GM12891 (cell line): ENCODE measurements around the gene ZNF430. TPM values are rescaled to one million over a fixed set of nuclear protein-coding genes. Genes with fewer than 3 reads are reported as not detected.
"Not testable (repeated sequence)": the region's sequence is repeated elsewhere in the genome, so short reads cannot be mapped to it uniquely, and the experiment has no call there.

Source experiments
- DNase-seq: peaks from one replicate; pipeline ENCODE4 v3.0.0; 2011; ENCODE audit warnings: low spot score; ENCODE audit not compliant: insufficient read length
- FAIRE-seq: peaks from 2 replicates; lab custom pipeline; 2011; peaks lifted over from hg19 to GRCh38; lab: Jason Lieb, UNC
- PAX5 ChIP-seq: IDR thresholded peaks from 2 replicates; pipeline ENCODE4 v1.6.1; 2011; ENCODE audit warnings: low read length, moderate library complexity, mild to moderate bottlenecking; ENCODE audit not compliant: insufficient read depth, severe bottlenecking
- POLR2A ChIP-seq: IDR thresholded peaks from 2 replicates; pipeline ENCODE4 v1.6.1; 2011; ENCODE audit warnings: low read depth, low read length, control low read depth
- POLR2AphosphoS5 ChIP-seq: IDR thresholded peaks from 2 replicates; pipeline ENCODE4 v1.6.1; 2011; ENCODE audit warnings: low read depth, low read length, control low read depth
- POU2F2 ChIP-seq: IDR thresholded peaks from 2 replicates; pipeline ENCODE4 v1.6.1; 2011; ENCODE audit warnings: low read depth, mild to moderate bottlenecking, control low read depth, low read length, moderate library complexity
- SPI1 ChIP-seq: IDR thresholded peaks from 2 replicates; pipeline ENCODE4 v1.6.1; 2011; ENCODE audit warnings: low read depth, low read length, control low read depth
- TAF1 ChIP-seq: IDR thresholded peaks from 2 replicates; pipeline ENCODE4 v1.6.1; 2011; ENCODE audit warnings: low read depth, low read length, control low read depth
- polyA plus RNA-seq: library from polyadenylated mRNA; unstranded; fragments of >200 nt; gene quantifications from one replicate; pipeline ENCODE4 v1.2.1, GENCODE V29; 2012; ENCODE audit warnings: low read depth, missing spikeins, inconsistent platforms; ENCODE audit not compliant: missing spikeins

The ZNF430 gene
- polyA plus RNA-seq, result 2.6 TPM

DNA sequence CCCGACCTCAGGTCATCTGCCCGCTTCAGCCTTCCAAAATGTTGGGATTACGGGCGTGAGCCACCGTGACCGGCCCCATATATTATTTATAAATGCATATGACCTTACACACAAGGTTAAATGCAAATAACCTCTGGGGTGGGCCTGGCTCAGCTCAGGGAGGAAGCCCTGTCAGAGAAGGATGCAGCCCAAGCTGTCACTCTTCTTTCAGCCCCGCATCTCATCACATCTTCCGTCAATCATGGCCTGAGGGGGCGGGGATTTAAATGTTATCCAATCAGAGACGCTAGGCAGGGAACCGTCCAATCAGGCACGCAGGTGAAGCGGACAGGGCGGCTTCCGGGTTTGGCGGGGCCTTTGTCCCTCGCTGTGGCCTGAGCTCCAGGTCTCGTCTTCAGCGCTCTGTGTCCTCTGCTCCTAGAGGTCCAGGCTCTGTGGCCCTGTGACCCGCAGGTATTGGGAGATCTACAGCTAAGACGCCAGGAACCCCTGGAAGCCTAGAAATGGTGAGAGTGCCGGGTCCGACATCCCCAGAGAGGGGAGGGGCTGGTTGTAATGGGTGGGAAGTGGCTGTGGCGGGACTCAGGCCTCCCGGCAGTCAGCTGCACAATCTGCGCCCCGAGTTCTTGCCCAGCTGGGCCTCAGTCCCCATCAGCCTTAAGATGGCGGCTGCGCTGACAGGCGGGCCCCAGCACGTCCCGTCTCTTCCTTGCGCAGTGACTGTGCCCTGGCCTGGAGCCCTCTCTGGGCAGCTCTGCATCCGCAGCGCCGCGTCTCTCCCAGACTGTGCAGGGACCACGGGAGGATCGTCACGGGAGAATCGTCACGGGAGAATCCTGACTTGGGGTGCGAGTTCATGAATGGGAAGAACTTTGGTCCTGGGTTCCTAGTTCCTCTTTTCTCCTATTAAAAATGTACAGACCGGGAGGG lies at the start of gene ZNF430:
TSS of gene ZNF430 (plus strand) at position 360 of the 930 bp plus-strand sequence. CDS start at position 504, 144 bp downstream.
- FAIRE-seq, result peak; percentile 95

DNA sequence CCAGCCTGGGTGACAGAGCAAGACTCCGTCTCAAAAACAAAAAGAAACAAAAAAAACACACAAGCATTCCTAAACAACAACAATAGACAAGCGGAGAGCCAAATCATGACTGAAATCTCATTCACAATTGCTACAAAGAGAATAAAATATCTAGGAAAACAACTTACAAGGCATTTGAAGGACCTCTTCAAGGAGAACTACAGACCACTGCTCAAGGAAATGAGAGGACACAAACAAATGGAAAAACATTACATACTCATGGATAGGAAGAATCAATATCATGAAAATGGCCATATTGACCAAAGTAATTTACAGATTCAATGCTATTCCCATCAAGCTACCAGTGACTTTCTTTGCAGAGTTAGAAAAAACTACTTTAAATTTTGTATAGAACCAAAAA lies 27.7 kb upstream of the ZNF430 start:
- FAIRE-seq, DNase-seq: not testable (repeated sequence)

More for the DNA sequence above, at the start of gene ZNF430:
- DNase-seq, result peak; percentile 66
- peak; percentile 93 for TF ChIP-seq POLR2AphosphoS5
- TF ChIP-seq TAF1, result peak; percentile 83
- TF ChIP-seq PAX5, result no peak
- TF ChIP-seq POU2F2, result peak; percentile 72; the same call in 1 of the 2 replicates
- peak; percentile 55 for TF ChIP-seq SPI1
- TF ChIP-seq POLR2A, result peak; percentile 94

GRCh38 chr19:20999731-21000352 lies 20.6 kb upstream of the ZNF430 start:
- peak; percentile 20 for FAIRE-seq
- peak; percentile 71 for DNase-seq
- TF ChIP-seq TAF1 (no peak), SPI1 (no peak), PAX5 (no peak), POLR2A (no peak), POLR2AphosphoS5 (no peak), POU2F2 (no peak)

DNA sequence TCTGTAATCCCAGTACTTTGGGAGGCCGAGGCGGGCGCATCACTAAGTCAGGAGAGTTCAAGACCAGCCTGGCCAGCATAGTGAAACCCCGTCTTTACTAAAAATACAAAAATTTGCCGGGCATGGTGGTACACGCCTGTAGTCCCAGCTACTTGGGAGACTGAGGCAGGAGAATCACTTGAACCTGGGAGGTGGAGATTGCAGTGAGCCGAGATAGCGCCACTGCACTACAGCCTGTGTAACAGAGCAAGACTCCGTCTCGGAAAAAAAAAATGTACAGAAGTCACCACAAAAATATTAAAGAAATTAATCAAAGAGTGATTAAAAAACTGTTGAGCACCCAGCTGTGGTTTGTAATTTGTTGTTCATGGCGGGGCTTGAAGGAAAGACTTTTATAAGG lies 781 bp downstream of the ZNF430 start:
- FAIRE-seq, DNase-seq: not testable (repeated sequence)

GRCh38 chr19:21022996-21023395 lies 2.5 kb downstream of the ZNF430 start:
- FAIRE-seq (peak; percentile 76), DNase-seq (no peak)
- no peak for TF ChIP-seq POLR2AphosphoS5
- TF ChIP-seq TAF1, result no peak
- TF ChIP-seq SPI1, result no peak
- TF ChIP-seq POU2F2, result no peak
- TF ChIP-seq PAX5, result no peak
- TF ChIP-seq POLR2A, result no peak

DNA sequence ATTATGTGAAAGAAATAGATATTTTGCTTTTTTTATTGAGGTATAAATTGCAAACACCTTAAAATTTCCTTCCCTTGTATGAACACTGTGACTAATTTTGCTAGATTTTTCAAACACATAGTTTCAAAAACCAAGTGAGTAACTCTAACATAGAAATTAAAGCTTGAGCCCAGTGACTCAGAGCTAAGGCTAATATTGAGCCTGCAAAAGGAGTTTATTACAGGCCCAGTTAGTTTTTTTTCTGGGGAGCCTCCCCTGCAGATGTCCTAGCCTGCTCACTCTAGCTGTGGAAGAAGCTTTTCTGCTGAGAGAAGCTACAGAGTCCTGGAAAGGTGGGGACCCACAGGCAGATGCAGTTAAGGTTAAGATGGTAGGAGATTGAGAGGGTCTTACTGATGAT lies 3.4 kb downstream of the ZNF430 start:
- DNase-seq, result no peak
- no peak for TF ChIP-seq SPI1
- no peak for FAIRE-seq

DNA sequence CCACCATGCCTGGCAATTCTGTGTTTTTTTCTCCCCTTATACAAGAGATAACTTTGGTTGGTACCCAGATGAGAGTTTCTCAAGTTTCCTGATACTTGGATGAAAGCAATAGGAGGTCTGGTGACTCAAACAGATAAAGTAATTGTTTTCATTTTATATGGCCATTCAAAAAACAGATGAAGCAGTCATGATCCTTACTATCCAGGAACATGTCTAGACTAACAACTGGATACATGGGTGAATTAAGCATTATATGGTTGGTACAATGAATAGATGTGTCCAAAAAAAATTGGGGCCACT lies 8.5 kb downstream of the ZNF430 start:
- DNase-seq (no peak), FAIRE-seq (no peak)
- TF ChIP-seq PAX5 (no peak), POLR2A (no peak), SPI1 (no peak), TAF1 (no peak), POLR2AphosphoS5 (no peak), POU2F2 (no peak)

DNA sequence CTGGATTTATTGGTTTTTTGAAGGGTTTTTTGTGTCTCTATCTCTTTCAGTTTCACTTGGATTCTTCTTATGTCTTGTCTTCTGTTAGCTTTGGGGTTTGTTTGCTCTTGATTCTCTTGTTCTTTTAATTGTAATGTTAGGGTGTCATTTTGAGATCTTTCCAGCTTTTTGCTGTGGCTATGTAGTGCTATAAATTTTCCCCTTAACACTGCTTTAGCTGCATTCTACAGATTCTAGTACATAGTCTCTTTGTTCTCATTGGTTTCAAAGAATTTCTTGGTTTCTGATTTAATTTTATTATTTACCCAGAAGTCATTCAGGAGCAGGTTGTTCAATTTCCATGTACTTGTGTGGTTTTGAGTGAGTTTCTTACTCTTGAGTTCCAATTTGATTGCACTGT lies 24.6 kb downstream of the ZNF430 start:
- TF ChIP-seq POLR2A (no peak), TAF1 (no peak)
- DNase-seq (no peak), FAIRE-seq (no peak)

DNA sequence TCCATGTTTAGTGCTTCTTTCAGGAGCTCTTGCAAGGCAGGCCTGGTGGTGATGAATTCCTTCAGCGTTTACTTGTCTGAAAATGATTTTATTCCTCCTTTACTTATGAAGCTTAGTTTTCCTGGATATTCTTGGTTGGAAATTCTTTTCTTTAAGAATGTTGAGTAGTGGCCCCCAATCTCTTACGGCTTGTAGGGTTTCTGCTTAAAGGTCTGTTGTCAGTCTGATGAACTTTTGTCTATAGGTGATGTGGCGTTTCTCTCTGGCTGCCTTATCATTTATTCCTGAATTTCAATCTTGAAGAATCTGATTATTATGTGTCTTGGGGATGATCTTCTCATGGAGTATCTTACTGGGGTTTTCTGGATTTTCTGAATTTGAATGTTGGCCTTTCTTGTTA lies 26.0 kb downstream of the ZNF430 start:
- FAIRE-seq (no peak), DNase-seq (no peak)
- no peak for TF ChIP-seq PAX5
- TF ChIP-seq POLR2AphosphoS5, result no peak
- TF ChIP-seq POLR2A, result no peak
- TF ChIP-seq SPI1, result no peak
- TF ChIP-seq TAF1, result no peak
- no peak for TF ChIP-seq POU2F2

DNA sequence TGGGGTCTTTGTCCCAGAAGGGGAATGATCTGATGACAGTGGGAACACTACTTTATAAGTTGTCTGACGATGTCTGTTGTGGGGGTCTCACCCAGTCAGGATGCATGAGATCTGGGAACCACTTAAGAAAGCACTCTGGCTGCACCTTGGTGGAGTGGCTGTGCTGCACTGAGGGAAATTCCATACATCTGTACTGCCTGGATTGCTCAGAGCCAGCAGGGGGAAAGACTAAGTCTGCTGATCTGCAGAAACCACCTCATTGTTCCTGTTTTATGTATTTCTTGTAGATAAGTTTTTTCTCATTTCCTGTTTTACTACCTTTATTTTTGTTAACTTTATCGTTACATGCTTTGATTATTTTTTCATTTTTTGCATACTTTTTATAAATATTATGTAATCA lies 27.3 kb downstream of the ZNF430 start:
- no peak for DNase-seq
- FAIRE-seq, result no peak
- TF ChIP-seq POLR2A (no peak), PAX5 (no peak), POU2F2 (no peak), TAF1 (no peak), POLR2AphosphoS5 (no peak), SPI1 (no peak)
